GM12891 (cell line): ENCODE measurements around the gene MAP2K5.

ENCODE experiments used
- PAX5 ChIP-seq: IDR thresholded peaks from 2 replicates; pipeline ENCODE4 v1.6.1; 2011; ENCODE audit warnings: low read length, moderate library complexity, mild to moderate bottlenecking; ENCODE audit not compliant: insufficient read depth, severe bottlenecking
- POLR2A ChIP-seq: IDR thresholded peaks from 2 replicates; pipeline ENCODE4 v1.6.1; 2011; ENCODE audit warnings: low read depth, low read length, control low read depth
- POLR2AphosphoS5 ChIP-seq: IDR thresholded peaks from 2 replicates; pipeline ENCODE4 v1.6.1; 2011; ENCODE audit warnings: low read depth, low read length, control low read depth
- POU2F2 ChIP-seq: IDR thresholded peaks from 2 replicates; pipeline ENCODE4 v1.6.1; 2011; ENCODE audit warnings: low read depth, mild to moderate bottlenecking, control low read depth, low read length, moderate library complexity
- SPI1 ChIP-seq: IDR thresholded peaks from 2 replicates; pipeline ENCODE4 v1.6.1; 2011; ENCODE audit warnings: low read depth, low read length, control low read depth
- TAF1 ChIP-seq: IDR thresholded peaks from 2 replicates; pipeline ENCODE4 v1.6.1; 2011; ENCODE audit warnings: low read depth, low read length, control low read depth

DNA sequence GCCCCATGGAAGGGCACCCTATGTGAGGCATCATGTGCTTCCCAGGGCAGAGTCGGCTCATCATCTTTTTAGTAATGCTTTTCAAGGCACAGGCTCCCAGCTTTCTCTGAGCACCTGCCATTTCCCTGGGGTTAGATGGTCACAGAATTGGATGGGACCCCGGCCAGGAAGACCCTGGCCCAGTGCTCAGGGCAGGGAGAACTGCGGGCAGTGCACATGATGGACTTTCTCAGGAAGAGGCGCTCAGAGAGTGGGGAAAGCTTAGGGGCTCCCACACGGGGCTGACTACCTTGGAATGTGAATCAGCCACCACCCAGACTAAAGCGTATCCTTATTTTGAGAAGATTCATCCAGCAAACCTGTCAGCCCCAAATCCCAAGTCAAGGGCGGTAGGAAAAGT, 266.3 kb downstream of the MAP2K5 start:
- TF ChIP-seq TAF1 (no peak), POLR2A (no peak), POLR2AphosphoS5 (no peak), POU2F2 (no peak), SPI1 (no peak), PAX5 (no peak)
